Measurements from ENCODE around the gene PIAS4.
A peak's percentile ranks its signal among the peaks of the same experiment; 100 is the strongest.
"Not testable (repeated sequence)": the region's sequence is repeated elsewhere in the genome, so short reads cannot be mapped to it uniquely, and the experiment has no call there.

PIAS4 gene, protein sequence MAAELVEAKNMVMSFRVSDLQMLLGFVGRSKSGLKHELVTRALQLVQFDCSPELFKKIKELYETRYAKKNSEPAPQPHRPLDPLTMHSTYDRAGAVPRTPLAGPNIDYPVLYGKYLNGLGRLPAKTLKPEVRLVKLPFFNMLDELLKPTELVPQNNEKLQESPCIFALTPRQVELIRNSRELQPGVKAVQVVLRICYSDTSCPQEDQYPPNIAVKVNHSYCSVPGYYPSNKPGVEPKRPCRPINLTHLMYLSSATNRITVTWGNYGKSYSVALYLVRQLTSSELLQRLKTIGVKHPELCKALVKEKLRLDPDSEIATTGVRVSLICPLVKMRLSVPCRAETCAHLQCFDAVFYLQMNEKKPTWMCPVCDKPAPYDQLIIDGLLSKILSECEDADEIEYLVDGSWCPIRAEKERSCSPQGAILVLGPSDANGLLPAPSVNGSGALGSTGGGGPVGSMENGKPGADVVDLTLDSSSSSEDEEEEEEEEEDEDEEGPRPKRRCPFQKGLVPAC

DNA sequence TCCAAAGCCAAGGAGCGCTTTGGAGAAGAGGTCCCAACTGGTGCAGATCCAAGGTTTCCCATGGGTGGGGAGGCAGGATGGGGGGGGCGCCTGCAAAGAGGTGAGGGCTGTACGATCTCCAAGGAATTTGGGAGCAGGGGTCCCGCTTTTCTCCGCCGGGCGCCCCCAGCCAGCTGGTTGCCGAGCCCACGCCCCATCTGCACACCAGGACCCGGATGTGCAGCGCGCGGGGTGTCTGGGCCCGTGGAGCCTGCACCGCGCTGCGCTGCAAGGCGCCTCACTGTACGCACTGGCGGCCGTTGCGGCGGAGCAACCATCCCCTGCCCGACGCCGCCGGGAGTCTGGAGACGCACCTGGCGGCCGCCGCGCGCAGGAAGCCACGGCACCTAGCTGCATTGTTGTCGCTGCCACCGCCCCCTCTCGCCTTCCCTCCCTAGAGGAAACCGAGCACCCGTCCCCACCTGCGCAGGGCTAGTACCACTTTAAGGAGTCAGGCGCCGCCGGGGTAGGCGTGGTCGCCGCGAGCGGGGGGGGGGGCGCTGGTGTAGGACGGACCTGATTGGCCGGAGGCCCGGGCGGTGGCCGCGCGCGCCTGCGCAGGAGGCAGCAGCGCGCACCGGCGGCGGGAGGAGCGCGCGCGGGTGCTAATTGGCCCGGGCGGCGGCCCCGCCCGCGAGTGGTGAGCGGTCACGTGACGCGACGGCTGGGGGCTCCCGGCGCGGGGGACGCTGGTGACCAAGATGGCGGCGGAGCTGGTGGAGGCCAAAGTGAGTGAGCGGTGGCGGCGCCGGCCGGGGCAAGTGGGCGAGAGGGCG is at the start of gene PIAS4:
TSS of gene PIAS4 (plus strand) at position 716 of the 815 bp plus-strand sequence. CDS start at position 741, 25 bp downstream.
- DNase-seq = peak; percentile 96

DNA sequence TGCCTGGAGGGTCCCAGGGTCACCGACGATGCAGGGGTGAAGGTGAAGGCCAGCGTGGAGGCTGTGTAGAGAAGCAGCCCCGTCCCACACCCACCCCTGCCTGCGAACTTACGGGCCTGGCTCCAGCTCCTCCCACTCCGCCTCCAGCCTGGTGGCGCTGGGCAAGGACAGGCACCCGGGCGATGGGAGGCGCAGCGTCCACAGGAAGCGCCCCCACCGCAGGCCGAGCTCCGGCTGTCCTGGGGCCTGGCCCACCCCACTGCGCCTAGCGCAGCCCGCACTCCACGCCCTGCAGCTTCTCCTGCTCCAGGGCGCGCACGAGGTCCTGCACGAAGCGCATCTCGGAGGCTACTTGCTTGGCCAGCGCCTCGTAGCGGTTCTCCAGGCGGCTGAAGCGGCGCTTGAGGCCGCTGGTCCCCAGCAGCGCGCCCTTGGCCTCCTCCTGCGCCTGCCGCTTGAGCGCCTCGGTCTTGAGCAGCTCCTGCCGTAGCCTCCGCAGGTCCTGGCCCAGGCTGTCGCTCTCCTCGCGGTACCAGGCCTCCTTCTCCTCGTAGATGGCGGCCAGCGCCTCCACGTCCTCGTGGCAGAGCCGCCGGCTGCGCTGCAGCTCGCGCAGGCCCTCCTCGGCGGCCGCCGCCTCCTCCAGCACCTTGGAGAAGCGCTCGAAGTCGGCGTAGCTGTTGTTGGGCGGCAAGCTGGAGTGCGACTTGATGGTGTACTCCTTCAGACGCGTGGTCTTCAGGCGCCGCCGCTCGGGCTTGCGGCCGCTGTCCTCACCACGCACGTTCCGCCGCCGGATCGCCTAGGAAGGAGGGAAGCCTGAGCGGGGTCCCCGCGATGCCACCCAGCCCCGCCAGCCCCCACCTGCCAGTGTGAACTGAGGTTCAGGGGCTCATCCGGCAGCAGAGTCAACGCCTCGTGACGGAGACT is 48.4 kb upstream of the PIAS4 start:
- no peak for DNase-seq

DNA sequence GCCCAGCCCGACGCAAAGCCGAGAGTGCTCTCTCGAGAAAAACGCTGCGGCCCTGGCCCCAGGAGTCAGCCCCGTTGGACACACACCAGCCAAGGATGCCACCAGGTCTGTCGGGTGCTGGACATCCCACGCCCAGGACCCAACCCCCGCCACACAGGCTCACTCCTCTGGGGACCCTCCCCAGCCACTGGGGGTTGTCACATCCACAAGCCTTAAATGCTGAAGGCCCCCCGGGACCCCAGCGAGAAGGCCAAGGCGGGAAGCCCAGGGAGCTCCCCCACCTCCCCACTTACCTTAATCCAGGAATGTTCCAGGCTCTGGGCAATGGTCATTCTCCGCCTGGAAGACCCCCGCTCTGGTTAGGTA is 47.8 kb upstream of the PIAS4 start:
- DNase-seq = no peak

DNA sequence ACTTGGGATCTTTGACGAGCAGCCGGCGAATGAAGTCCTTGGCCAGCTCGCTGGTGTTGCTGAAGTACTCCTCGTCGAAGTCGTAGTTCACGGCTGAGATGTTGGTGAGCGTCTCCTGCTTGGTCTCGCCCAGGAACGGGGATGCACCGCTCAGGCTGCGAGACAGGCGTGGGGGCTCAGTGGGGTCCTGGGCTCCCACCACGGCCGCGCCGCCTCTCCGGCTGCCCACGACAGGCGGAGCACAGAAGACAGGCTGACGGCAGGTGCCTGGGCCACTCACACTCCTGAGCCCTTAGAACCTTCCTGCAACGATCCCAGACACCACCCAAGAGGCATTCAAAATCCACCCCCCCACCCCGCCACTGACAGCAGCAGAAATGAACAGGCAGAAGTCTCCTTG is 46.5 kb upstream of the PIAS4 start:
- no peak for DNase-seq

DNA sequence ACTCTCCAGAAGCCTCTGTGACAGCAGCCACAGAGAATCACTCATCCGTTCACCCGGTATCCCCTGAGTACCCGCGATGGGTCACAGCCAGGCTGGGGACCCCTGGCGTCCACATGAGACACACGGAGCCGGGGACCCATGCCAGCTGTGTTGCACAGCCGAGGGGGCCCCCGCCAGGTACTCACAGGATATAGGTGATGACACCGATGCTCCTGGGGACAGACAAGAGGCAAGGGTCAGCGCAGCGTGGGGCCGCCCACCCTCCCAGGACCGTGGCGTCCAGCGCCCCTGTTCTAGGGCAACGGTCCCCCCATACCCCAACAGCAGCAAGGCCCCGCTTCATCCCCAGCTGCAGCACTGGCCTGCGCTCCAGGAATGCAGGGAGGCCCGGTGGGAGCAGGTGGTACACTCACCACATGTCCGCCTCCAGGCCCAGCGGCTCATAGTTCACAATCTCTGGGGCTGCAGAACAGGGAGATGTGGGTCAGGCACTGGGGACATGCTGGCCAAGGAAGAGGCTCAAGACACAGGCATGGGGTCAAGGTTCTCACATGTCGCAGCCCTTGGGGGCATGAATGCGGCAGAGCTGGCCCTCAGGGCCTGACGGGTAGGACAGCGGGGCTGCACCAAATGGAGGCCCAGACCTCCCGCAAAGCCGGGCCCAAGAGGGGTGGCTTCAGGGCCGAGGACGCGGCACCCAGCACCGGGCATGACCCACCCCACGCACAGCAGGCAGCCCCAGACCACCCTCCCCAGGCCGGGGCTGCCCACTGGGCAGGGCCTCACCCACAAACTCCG is 43.9 kb upstream of the PIAS4 start:
- no peak for DNase-seq

DNA sequence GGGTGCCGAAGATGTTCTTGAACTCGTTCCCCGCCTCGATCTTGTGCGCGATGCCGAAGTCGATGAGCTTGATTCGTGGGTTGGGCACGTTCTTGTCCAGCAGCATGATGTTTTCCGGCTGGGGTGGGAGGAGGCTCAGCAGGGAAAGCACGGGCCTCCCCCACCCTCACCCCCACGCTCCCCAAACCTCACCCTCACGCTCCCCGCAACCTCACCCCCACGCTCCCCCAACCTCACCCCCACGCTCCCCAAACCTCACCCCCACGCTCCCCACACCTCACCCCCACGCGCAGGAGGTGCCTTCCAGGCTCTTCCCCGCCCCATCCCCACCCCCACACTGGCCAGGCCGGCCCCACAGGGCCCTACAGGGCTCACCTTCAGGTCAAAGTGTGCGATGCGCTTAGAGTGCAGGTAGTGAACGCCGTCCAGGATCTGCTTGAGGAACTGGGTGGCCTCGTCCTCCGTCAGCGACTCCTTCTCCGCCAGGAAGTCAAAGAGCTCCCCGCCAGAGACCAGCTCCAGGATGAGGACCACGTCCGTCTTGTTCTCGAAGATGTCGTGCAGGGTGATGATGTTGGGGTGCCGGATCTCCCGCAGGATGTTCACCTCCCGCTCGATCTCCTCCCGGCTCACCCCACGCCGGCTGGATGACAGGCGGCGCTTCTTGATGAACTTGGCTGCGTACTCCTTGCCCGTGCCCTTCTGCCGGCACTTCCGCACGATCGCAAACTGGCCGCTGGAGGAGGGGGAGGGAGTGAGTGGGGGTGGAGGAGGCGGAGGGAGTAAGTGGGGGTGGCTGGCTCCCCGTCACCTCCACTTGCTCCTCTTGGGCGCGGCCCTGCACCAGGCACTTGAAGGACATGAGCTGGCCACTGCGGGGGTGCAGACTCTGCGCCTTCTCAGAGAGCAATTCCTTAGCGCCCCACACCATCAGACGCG is 43.0 kb upstream of the PIAS4 start:
- no peak for DNase-seq

DNA sequence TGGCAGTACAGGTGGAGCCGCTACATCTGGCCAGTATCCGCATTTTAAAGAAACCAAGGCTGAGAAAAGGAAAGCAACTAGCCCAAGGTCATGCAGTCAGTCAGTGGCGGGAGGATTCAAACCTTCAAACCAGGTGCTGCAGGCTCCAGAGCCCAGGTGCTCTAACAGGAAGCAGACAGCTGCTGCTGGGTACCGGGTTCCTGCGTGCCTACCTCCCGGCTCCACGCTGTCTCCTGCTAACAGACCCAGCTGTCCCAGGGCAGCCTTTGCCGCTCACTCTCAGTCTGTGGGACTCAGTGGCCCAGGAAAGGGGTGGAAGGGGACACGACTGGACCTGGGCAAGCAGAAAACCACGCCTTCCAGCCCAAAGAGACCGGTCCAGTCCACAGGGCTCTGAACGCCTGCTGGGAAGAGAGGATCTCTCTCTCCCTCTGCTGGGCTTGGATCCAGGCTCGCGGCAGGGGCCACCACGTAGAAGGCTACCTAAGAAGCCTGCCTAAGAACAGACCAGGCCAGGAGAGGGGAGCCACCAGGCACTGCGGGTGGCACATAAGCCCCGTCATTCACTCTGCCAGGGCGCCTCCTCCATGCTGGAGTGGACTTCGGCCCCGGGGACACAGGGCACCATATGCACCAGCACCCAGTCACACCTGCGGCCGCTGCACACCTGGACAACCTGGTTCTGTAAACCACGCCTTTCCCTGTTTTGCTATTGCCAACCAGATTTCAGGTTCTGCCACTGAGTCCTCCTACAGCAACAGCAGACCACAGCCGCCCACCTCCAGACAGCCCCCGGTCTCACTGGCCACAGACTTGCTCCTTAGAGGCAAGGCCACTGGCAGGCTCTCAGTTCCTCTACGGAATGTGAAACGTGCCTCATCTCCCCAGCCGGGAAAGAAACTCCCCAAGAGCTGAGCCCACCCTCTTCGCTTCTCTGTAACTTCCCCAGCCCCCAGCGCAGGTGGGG is 41.2 kb upstream of the PIAS4 start:
- no peak for DNase-seq

DNA sequence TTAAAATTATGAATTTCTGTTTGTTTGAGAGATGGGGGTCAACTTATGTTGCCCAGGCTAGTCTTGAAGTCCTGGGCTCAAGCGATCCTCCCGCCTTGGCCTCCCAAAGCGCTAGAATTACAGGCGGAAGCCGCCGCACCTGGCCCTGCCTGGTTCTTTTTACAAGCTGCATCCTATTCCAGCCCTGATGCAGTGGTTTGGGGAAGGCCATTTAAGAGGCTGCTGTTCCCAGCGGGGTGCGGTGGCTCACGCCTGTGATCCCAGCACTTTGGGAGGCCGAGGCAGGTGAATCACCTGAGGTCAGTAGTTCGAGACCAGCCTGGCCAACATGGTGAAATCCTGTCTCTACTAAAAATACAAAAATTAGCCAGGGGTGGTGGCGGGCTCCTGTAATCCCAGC is 39.6 kb upstream of the PIAS4 start:
- DNase-seq = not testable (repeated sequence)

DNA sequence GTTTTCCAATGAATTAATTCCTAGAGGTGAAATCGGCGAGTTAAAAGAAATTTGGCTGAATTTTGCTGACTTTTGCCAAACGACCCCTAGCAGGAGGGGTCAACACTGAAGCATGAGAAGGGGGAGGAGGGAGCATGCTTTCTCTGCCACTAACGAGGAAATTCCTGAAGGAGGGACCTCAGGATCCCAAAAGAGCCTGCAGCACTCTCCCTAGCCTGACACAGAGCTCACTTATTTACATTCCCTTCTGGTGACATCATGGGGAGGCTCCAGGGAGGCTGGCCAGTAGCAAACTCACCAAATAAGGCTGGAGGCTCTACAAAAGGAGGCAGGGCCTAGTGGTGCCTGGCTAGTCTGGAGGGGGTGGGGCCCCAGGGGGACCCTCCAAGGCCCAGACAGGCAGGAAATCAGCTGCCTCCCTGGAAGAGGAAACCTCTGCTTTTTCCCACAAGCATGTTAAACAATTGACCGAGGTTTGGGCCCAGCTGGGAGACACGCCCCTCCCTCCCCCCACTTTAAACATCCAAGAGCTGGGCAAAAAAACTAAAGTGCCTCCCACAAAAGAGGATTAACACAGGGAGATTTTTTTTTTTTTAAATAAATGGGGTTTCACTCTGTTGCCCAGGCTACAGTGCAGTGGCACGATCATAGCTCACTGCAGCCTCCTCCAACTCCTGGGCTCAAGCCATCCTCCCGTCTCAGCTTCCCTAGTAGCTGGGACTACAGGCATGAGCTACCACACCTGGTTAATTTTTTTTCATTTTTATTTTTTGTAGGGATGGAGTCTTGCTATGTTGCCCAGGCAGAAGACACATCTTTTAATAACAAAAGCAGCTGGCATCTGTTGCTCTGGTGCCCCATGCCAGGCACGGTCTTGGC is 38.7 kb upstream of the PIAS4 start:
- no peak for DNase-seq

DNA sequence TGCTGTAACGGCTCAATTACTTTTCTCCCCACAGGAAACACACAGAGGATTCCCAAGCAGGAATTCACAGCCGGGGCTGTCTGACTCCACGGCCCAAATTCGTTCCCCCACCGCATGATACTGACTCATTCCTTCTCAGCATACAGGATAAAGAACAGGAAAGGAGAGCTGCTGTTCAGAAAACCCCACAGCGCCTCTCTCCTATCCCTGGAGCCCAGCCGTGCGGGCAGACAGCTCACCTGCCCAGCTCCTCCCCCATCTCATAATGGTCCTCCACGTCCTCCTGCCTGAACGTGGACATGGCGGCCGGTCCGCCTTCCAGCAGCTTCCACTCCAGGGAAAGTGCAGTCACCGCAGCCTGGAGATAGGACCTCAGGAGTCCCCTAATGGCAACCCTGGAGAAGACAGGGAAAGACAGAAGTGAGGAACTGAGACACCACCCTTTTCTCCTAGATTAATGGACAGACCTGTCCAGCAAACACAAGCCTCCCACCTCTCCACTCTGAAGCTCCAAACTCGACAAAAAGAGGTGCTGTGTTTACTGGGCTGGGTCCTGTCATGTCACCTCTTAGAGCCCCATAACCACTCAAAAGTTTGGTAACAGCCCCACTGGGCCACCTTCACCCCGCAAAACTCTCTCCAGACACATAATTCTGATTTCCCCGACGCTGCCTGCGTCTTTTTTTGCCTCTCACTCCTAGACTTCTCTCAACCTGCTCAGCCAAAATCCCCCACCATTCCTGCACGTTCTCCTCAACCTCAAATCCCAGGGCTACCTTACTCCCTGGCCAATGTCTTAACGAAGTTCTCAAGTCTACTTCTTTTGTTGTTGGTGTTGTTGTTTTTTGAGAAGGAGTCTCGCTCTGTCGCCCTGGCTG is 37.9 kb upstream of the PIAS4 start:
- DNase-seq = no peak

DNA sequence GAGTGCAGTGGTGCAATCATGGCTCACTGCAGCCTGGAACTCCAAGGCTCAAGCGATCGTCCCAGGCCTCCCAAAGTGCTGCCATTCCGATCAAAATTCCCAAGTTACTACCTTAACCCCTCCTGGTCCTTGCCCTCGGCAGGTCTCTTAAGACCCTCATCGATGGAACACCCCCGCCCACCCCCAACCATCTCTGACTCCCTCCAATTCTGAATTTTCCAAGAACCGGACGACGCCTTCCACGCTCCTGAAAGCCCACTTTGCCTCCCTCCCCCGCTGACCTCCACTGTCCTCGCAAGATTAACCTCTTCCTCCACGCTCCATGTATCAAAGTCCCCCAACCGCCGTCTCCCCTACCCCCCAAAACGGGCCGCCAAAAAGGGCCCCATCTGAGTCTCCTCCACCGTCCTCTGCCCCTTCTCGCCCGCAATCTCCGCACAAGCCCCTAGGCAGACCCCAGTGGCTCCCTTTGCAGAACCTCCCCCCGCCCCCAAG is 37.2 kb upstream of the PIAS4 start:
- no peak for DNase-seq

DNA sequence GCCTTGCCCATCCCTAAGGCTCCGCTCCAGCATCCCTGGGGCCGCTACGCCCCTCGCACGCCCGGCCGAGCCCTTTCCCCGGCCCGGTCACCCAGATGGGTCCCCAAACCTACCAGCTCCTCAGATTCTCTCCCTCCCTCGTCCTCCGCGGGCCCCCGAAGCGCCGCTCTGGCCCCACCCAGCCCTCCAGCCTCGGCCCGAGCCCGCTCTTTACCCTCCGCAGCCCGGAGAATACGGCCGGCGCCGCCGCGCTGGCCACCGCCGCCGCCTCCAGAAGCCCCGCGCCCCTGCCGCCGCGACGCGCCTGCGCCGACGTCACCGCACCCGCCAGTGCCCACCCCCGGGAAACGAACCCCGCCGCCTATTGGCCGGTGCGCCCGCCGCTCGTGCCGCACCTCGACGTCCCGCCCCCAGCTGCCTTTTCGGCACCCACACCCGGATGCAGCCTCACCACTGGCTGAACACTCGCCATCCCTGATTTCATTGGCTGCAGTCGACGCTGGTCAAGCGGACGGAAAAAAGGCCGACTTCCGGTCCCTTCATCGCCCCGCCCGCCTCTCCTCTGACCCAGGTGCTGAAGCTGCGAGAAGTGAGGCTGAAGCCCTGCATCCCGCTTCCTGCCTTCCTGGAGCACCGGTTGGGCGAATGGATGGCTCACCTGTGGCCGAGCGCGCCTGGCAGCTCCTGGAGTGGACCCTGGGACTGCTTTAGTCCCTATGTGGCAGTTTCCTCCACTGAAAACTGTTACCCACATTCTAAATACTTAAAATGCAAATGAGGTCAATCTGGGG is 36.5 kb upstream of the PIAS4 start, which contains the start of gene DAPK3:
TSS of gene DAPK3 (minus strand) at position 292 of the 791 bp plus-strand sequence. CDS start 1,364 bp downstream, outside the sequence.
- peak; percentile 92 to 93 for DNase-seq

DNA sequence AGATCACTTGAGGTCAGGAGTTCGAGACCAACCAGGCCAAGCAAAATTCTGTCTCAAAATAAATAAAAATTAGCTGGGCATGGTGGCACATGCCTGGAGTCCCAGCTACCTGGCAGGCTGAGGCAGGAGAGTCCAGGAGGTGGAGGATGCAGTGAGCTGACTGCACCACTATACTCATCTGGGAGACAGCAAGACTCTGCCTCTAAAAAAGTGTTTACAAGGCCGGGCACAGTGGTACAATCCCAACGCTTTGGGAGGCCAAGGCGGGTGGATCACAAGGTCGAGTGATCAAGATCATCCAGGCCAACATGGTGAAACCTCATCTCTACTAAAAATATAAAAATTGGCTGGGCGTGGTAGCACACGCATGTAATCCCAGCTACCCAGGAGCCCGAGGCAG is 32.4 kb upstream of the PIAS4 start:
- no peak for DNase-seq

DNA sequence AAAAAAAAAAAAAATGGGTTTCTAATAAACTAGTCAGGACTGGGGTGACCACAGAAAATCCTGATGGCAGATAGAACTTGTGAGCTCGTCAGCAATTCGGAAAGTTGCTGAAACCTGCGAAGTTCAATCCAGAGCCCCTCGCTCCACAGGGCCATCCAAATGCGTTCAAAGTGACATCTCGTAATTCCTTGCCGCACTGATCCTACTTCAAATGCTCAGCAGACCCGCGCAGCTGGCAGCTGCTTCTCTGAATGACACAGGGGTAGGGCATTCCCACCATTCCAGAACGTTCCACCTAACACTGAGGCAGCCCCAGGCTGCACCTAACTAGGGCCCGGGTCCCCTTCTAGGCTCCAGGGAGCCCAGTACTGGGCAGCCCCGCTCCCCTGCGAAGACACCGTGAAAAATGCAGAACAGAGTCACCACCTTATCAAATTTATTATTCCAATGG is 31.9 kb upstream of the PIAS4 start:
- DNase-seq = peak in 1 of 2 donors; percentile 34

DNA sequence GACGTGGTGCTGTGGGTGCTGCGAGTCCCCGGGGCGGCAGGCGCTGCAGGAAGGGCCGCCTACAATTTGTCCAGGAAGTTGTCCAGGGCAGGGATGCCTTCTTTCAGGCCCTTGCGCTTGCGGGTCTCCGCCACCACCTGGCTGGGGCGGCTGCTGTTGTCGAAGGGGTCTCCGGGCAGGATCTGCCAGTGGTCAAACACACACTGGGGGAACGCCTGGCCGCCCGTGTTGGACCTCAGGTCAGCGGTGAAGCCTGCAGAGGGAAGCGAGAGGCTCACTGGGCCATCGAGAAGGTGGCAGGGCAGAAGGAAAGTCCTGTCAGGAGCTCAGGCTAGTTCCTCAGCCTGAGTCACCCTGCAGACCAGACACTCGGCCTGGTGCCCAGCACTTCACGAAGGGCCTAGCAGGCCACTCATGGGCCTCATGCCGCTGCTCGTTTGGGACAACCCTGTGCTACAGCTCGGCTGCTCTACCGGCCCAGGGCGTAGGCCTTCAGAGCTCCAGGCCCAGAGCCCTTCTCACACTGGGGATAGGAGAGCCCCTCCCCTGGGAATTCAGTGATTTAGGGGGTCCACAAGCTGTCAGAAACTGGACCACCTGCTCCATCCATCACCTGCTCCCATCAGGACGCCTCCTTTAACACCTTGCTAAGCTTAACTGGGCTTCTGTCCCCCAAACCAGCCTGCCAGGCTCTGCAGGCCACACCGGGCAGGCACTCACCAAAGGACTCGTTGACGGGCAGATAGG is 30.9 kb upstream of the PIAS4 start:
- DNase-seq = peak in 1 of 2 donors; percentile 24
